B cell (primary cell): ENCODE data around the gene OPTN. TPM values are rescaled to one million over a fixed set of nuclear protein-coding genes. Genes with fewer than 3 reads are reported as not detected.

Source experiments
- ATAC-seq: fragments of 200-7000 bp; cut with Tn5 transposase; one replicate; pipeline ENCODE4 v1.10.0; 2021; ENCODE audit warnings: low read depth, mild to moderate bottlenecking, moderate number of reproducible peaks, moderate library complexity
- CTCF ChIA-PET: fragments of 350-600 bp; sonication (Branson Sonifier 250); formaldehyde crosslinking; loops from one replicate; lab custom pipeline; 2021; ENCODE audit warnings: antibody characterized with exemption, inconsistent platforms; lab: Charles Lee
- POLR2A ChIA-PET: fragments of 350-600 bp; sonication (Branson Sonifier 250); formaldehyde crosslinking; loops from one replicate; lab custom pipeline; 2021; ENCODE audit warnings: antibody characterized with exemption; lab: Charles Lee
- DNase-seq: peaks from one replicate; pipeline ENCODE4 v3.0.0; 2013
- H2AFZ ChIP-seq: 2 replicates; pipeline ENCODE4 v1.6.1; 2012; ENCODE audit warnings: mild to moderate bottlenecking, low read depth, low read length; ENCODE audit not compliant: insufficient read depth, poor library complexity, severe bottlenecking
- H3K27ac ChIP-seq, 2 donors: 1 replicate in 1 of 2; 2 replicates in 1 of 2; pipeline ENCODE4 v1.5.1; 2012 to 2013; ENCODE audit warnings: low read length in 2 of 2, mild to moderate bottlenecking in 2 of 2, moderate library complexity in 1 of 2
- H3K27me3 ChIP-seq, 4 experiments: fragments of 200-600 bp in 1 of 4; sonication (generic) in 1 of 4; replicated peaks in 1 of 4; 1 replicate in 2 of 4; 2 replicates in 2 of 4; pipeline versions ENCODE4 v1.6.1 to v1.7.0; 2013 to 2016; ENCODE audit warnings: low read length in 3 of 4, mild to moderate bottlenecking in 2 of 4, mixed read lengths in 1 of 4, moderate library complexity in 1 of 4; ENCODE audit not compliant: insufficient read depth in 4 of 4, control insufficient read depth in 3 of 4; ENCODE audit errors: control extremely low read depth in 1 of 4
- H3K36me3 ChIP-seq, 2 experiments: replicated peaks in 1 of 2; 1 replicate in 1 of 2; 2 replicates in 1 of 2; pipeline versions ENCODE4 v1.6.1 to v1.7.1; 2013; ENCODE audit warnings: low read length in 1 of 2; ENCODE audit not compliant: insufficient read depth in 2 of 2, control insufficient read depth in 1 of 2; ENCODE audit errors: control extremely low read depth in 1 of 2, extremely low read depth in 1 of 2
- H3K4me1 ChIP-seq, 2 donors: fragments of 200-600 bp in 1 of 2; sonication (generic) in 1 of 2; 1 replicate in 1 of 2; 2 replicates in 1 of 2; pipeline versions ENCODE4 v1.5.1 to v1.6.1; 2013 to 2017; ENCODE audit warnings: low read length in 2 of 2; ENCODE audit not compliant: control insufficient read depth in 2 of 2, insufficient read depth in 2 of 2
- H3K4me2 ChIP-seq: replicated peaks from 2 replicates; pipeline ENCODE3; 2012; ENCODE audit warnings: mild to moderate bottlenecking, low read depth, low read length; ENCODE audit not compliant: poor library complexity, severe bottlenecking
- H3K4me3 ChIP-seq, 5 experiments: fragments of 200-600 bp in 1 of 5; sonication (generic) in 1 of 5; 1 replicate in 3 of 5; 2 replicates in 2 of 5; pipeline versions ENCODE4 v1.5.1 to v1.7.0; 2011 to 2016; ENCODE audit warnings: low read length in 4 of 5, mild to moderate bottlenecking in 4 of 5, low read depth in 2 of 5, control low read depth in 1 of 5, moderate library complexity in 1 of 5; ENCODE audit not compliant: insufficient read depth in 1 of 5; ENCODE audit errors: control extremely low read depth in 1 of 5, extremely low read depth in 1 of 5
- H3K79me2 ChIP-seq: fragments of 200-600 bp; sonication (generic); one replicate; pipeline ENCODE4 v1.6.0; 2016; ENCODE audit warnings: low read length; ENCODE audit not compliant: control insufficient read depth, insufficient read depth
- H3K9ac ChIP-seq: fragments of 200-600 bp; sonication (generic); 2 replicates; pipeline ENCODE4 v1.6.1; 2017; ENCODE audit warnings: mild to moderate bottlenecking, low read length, moderate library complexity
- H3K9me3 ChIP-seq, 3 donors: one replicate each; pipeline versions ENCODE4 v1.6.1 to v1.7.1; 2013; ENCODE audit warnings: low read length in 2 of 3; ENCODE audit not compliant: control insufficient read depth in 2 of 3, insufficient read depth in 1 of 3; ENCODE audit errors: control extremely low read depth in 1 of 3
- H4K20me1 ChIP-seq: 2 replicates; pipeline ENCODE4 v1.6.0; 2012; ENCODE audit warnings: mild to moderate bottlenecking, low read length; ENCODE audit not compliant: insufficient read depth, control insufficient read depth, poor library complexity, severe bottlenecking
- H3K27ac Mint-ChIP-seq: one replicate; pipeline ENCODE4 v1.8.0; 2021; ENCODE audit warnings: mixed read lengths
- H3K27me3 Mint-ChIP-seq: one replicate; pipeline ENCODE4 v1.8.0; 2021; ENCODE audit warnings: mixed read lengths
- H3K4me1 Mint-ChIP-seq: one replicate; pipeline ENCODE4 v1.8.0; 2021; ENCODE audit warnings: mixed read lengths
- H3K4me3 Mint-ChIP-seq: one replicate; pipeline ENCODE4 v1.8.0; 2021; ENCODE audit warnings: mixed read lengths
- H3K9me3 Mint-ChIP-seq: one replicate; pipeline ENCODE4 v1.8.0; 2022; ENCODE audit warnings: mixed read lengths; ENCODE audit not compliant: insufficient read depth
- CTCF ChIP-seq: fragments of 200-600 bp; IDR thresholded peaks from one replicate; pipeline ENCODE4 v1.8.0; 2022; ENCODE audit warnings: antibody characterized with exemption, mild to moderate bottlenecking
- EZH2 ChIP-seq: IDR thresholded peaks from 2 replicates; pipeline ENCODE4 v1.6.1; 2012; ENCODE audit warnings: borderline replicate concordance, low read depth, mild to moderate bottlenecking, moderate library complexity, low read length; ENCODE audit not compliant: insufficient read depth, poor library complexity, severe bottlenecking
- WGBS: methylation state at CpG from one replicate; pipeline ENCODE4 v1.1.5; 2013; ENCODE audit warnings: missing lambda C conversion rate; ENCODE audit not compliant: insufficient coverage; 5-methylcytosine and 5-hydroxymethylcytosine counted together
- intact Hi-C: fragments of 100-400 bp; cut with micrococcal nuclease; formaldehyde crosslinking; loops from one replicate; pipeline ENCODE4 v1.10.0; 2022
- polyA plus RNA-seq: library from polyadenylated mRNA; depleted of rRNA; stranded (reverse); fragments of >200 nt; gene quantifications from 2 replicates; pipeline ENCODE4 v1.2.3, GENCODE V29; 2012
- total RNA-seq, 2 donors: library from RNA; stranded (reverse); fragments of 120-200 nt in 1 of 2; gene quantifications; 1 replicate in 1 of 2; 2 replicates in 1 of 2; pipeline versions ENCODE4 v1.2.3 to v1.2.4, GENCODE V29; 2013 to 2022

Gene OPTN
- total and polyA plus RNA-seq, 2 donors (not counting 1 experiment from before 2014, with no cell fraction given), result 5.2 to 42.8 TPM

GRCh38 chr10:13161857-13162271 is 61.9 kb downstream of the OPTN start:
- no peak for DNase-seq
- Mint-ChIP-seq H3K27me3 (no peaks in the 10 kb centered on the region), H3K4me3 (peak overlapping the region; percentile 93), H3K4me1 (peaks cover 14% of the 10 kb centered on the region), H3K27ac (no peak overlapping the region), H3K9me3 (no peaks in the 10 kb centered on the region)
- H3K4me1 ChIP-seq, result peaks cover 10 to 12% of the 10 kb centered on the region in 2 donors
- ChIA-PET CTCF (interaction anchor here (0.6 to 4.6 kb wide), 11 partner anchors 9 to 425 kb away, joined by 3 to 41 read pairs (median 3); partner anchors contain the start of genes PHYH and PRPF18), POLR2A (no interaction called here)
- TF ChIP-seq EZH2 (no peak), CTCF (no peak)
- H3K4me3 ChIP-seq, result peak overlapping the region; percentile 13 to 82 (median 63)
- no peaks in the 10 kb centered on the region for H3K36me3 ChIP-seq
- intact Hi-C loops, result loop anchor here (1.0 to 5.0 kb wide), 5 partner anchors 63 to 370 kb away; no protein-coding TSS in a partner anchor
- H3K79me2 ChIP-seq, result peaks cover 6% of the 10 kb centered on the region
- no peaks in the 10 kb centered on the region for H4K20me1 ChIP-seq
- peak overlapping the region; percentile 93 for H2AFZ ChIP-seq
- 7% methylated on average over 18 of the region's 18 CpGs for WGBS
- H3K4me2 ChIP-seq, result peak overlapping the region; percentile 98
- H3K9me3 ChIP-seq, result no peaks in the 10 kb centered on the region
- H3K27me3 ChIP-seq, result no peaks in the 10 kb centered on the region
- no peak for ATAC-seq
- H3K9ac ChIP-seq, result peak overlapping the region; percentile 82
- H3K27ac ChIP-seq, result peak overlapping the region in 1 of 2 donors; percentile 54

GRCh38 chr10:13163859-13164258 is 63.9 kb downstream of the OPTN start:
- H3K4me3 Mint-ChIP-seq, result no peak overlapping the region

More at GRCh38 chr10:13163859-13164258, 63.9 kb downstream of the OPTN start:
- WGBS, result no CpG with 5 or more reads among the region's 3 CpGs
- H3K79me2 ChIP-seq, result peaks cover 6% of the 10 kb centered on the region
- no peak overlapping the region for H2AFZ ChIP-seq
- Mint-ChIP-seq H3K4me1 (peaks cover 14% of the 10 kb centered on the region), H3K27ac (no peak overlapping the region), H3K27me3 (no peaks in the 10 kb centered on the region), H3K9me3 (no peaks in the 10 kb centered on the region)
- no peaks in the 10 kb centered on the region for H3K27me3 ChIP-seq
- ChIA-PET CTCF (no interaction called here), POLR2A (no interaction called here)
- no peak for TF ChIP-seq EZH2
- TF ChIP-seq CTCF, result no peak
- no peaks in the 10 kb centered on the region for H3K9me3 ChIP-seq
- intact Hi-C loops, result loop anchor here (5.0 kb wide), 1 partner anchor 368 kb away; no protein-coding TSS in a partner anchor
- H4K20me1 ChIP-seq, result no peaks in the 10 kb centered on the region
- ATAC-seq (no peak), DNase-seq (no peak)
- no peak overlapping the region for H3K9ac ChIP-seq
- peaks cover 10 to 12% of the 10 kb centered on the region in 2 donors for H3K4me1 ChIP-seq
- H3K36me3 ChIP-seq, result no peaks in the 10 kb centered on the region
- H3K4me3 ChIP-seq, result no peak overlapping the region
- H3K27ac ChIP-seq, result no peak overlapping the region
- H3K4me2 ChIP-seq, result no peak overlapping the region
